Activated T-cell treated with anti-CD3 and anti-CD28 coated beads, Interleukin-2, amount 50 U/mL, for 4 hours (primary cell): ENCODE data around the gene DUSP16. TPM values are rescaled to one million over a fixed set of nuclear protein-coding genes. Genes with fewer than 3 reads are reported as not detected.
A peak's percentile ranks its signal among the peaks of the same experiment; 100 is the strongest.

Experiments
- ATAC-seq, 2 donors: fragments of 200-7000 bp; cut with Tn5 transposase; one replicate each; pipeline ENCODE4 v1.10.0; 2021
- DNase-seq: peaks from one replicate; pipeline ENCODE4 v3.0.0-alpha.2; 2020
- H3K27me3 Mint-ChIP-seq: one replicate; pipeline ENCODE4 v1.8.0; 2021; ENCODE audit warnings: low read depth, mixed read lengths
- H3K36me3 Mint-ChIP-seq: one replicate; pipeline ENCODE4 v1.8.0; 2022; ENCODE audit warnings: mixed read lengths; ENCODE audit not compliant: insufficient read depth
- H3K4me1 Mint-ChIP-seq: one replicate; pipeline ENCODE4 v1.8.0; 2021; ENCODE audit warnings: low read depth, mixed read lengths
- H3K4me3 Mint-ChIP-seq: one replicate; pipeline ENCODE4 v1.8.0; 2021; ENCODE audit warnings: mild to moderate bottlenecking, moderate library complexity, mixed read lengths
- H3K9me3 Mint-ChIP-seq: one replicate; pipeline ENCODE4 v1.8.0; 2021; ENCODE audit warnings: mixed read lengths
- total RNA-seq, 3 donors: library from RNA; stranded (reverse); gene quantifications; one replicate each; pipeline ENCODE4 v1.2.1, GENCODE V29; 2021

DUSP16 gene
- total RNA-seq, 3 donors from 2014 or later, result 24.0 to 40.8 (median 34.9) TPM

GRCh38 chr12:12543959-12544358 is 18.7 kb downstream of the DUSP16 start:
- Mint-ChIP-seq H3K4me3 (no peak overlapping the region), H3K9me3 (no peaks in the 10 kb centered on the region), H3K27me3 (no peaks in the 10 kb centered on the region), H3K36me3 (peaks cover 13% of the 10 kb centered on the region), H3K4me1 (peaks cover 32% of the 10 kb centered on the region)
- no peak for DNase-seq
- no peak for ATAC-seq

- no peak for DNase-seq
- Mint-ChIP-seq H3K9me3 (no peaks in the 10 kb centered on the region), H3K4me1 (peaks cover 30% of the 10 kb centered on the region), H3K4me3 (no peak overlapping the region), H3K27me3 (no peaks in the 10 kb centered on the region), H3K36me3 (peaks cover 14% of the 10 kb centered on the region)
- ATAC-seq, result no peak
Observed at GRCh38 chr12:12542964-12543363, 19.7 kb downstream of the DUSP16 start.

GRCh38 chr12:12542286-12542685 is 20.4 kb downstream of the DUSP16 start:
- Mint-ChIP-seq H3K4me1 (peaks cover 24% of the 10 kb centered on the region), H3K36me3 (peaks cover 14% of the 10 kb centered on the region), H3K9me3 (no peaks in the 10 kb centered on the region), H3K4me3 (no peak overlapping the region), H3K27me3 (no peaks in the 10 kb centered on the region)
- DNase-seq (no peak), ATAC-seq (no peak)

GRCh38 chr12:12541782-12542181 is 20.9 kb downstream of the DUSP16 start:
- H3K36me3 Mint-ChIP-seq, result peaks cover 14% of the 10 kb centered on the region
- no peaks in the 10 kb centered on the region for H3K27me3 Mint-ChIP-seq
- no peaks in the 10 kb centered on the region for H3K9me3 Mint-ChIP-seq
- peaks cover 24% of the 10 kb centered on the region for H3K4me1 Mint-ChIP-seq
- ATAC-seq (no peak), DNase-seq (no peak)
- H3K4me3 Mint-ChIP-seq, result no peak overlapping the region

GRCh38 chr12:12540261-12541013 is 22.2 kb downstream of the DUSP16 start:
- Mint-ChIP-seq H3K27me3 (no peaks in the 10 kb centered on the region), H3K4me1 (peaks cover 26% of the 10 kb centered on the region), H3K36me3 (peaks cover 14% of the 10 kb centered on the region), H3K4me3 (no peak overlapping the region), H3K9me3 (no peaks in the 10 kb centered on the region)
- DNase-seq (no peak), ATAC-seq (no peak)

- ATAC-seq, result no peak
- peaks cover 14% of the 10 kb centered on the region for H3K36me3 Mint-ChIP-seq
- no peaks in the 10 kb centered on the region for H3K27me3 Mint-ChIP-seq
- peaks cover 37% of the 10 kb centered on the region for H3K4me1 Mint-ChIP-seq
- H3K4me3 Mint-ChIP-seq, result no peak overlapping the region
- H3K9me3 Mint-ChIP-seq, result no peaks in the 10 kb centered on the region
- DNase-seq, result no peak
Observed at GRCh38 chr12:12539028-12539810, 23.4 kb downstream of the DUSP16 start.

- ATAC-seq (no peak), DNase-seq (no peak)
- no peak overlapping the region for H3K4me3 Mint-ChIP-seq
- H3K36me3 Mint-ChIP-seq, result peaks cover 14% of the 10 kb centered on the region
- H3K9me3 Mint-ChIP-seq, result no peaks in the 10 kb centered on the region
- H3K27me3 Mint-ChIP-seq, result no peaks in the 10 kb centered on the region
- peaks cover 40% of the 10 kb centered on the region for H3K4me1 Mint-ChIP-seq
Observed at GRCh38 chr12:12538535-12538934, 24.1 kb downstream of the DUSP16 start.

GRCh38 chr12:12537421-12537820 is 25.2 kb downstream of the DUSP16 start:
- Mint-ChIP-seq H3K36me3 (peaks cover 14% of the 10 kb centered on the region), H3K4me3 (no peak overlapping the region), H3K4me1 (peaks cover 38% of the 10 kb centered on the region), H3K27me3 (no peaks in the 10 kb centered on the region), H3K9me3 (no peaks in the 10 kb centered on the region)
- ATAC-seq, result no peak
- DNase-seq, result no peak

- Mint-ChIP-seq H3K9me3 (no peaks in the 10 kb centered on the region), H3K36me3 (peaks cover 7% of the 10 kb centered on the region), H3K27me3 (no peaks in the 10 kb centered on the region), H3K4me1 (peaks cover 30% of the 10 kb centered on the region), H3K4me3 (no peak overlapping the region)
- ATAC-seq (no peak), DNase-seq (no peak)
Observed at GRCh38 chr12:12534975-12535374, 27.7 kb downstream of the DUSP16 start.

GRCh38 chr12:12534166-12534866 is 28.3 kb downstream of the DUSP16 start:
- no peaks in the 10 kb centered on the region for H3K9me3 Mint-ChIP-seq
- peaks cover 37% of the 10 kb centered on the region for H3K4me1 Mint-ChIP-seq
- no peaks in the 10 kb centered on the region for H3K27me3 Mint-ChIP-seq
- DNase-seq (no peak), ATAC-seq (peak in 1 of 2 donors; percentile 27)
- no peak overlapping the region for H3K4me3 Mint-ChIP-seq
- peaks cover 11% of the 10 kb centered on the region for H3K36me3 Mint-ChIP-seq

GRCh38 chr12:12533238-12533829 is 29.3 kb downstream of the DUSP16 start:
- Mint-ChIP-seq H3K9me3 (no peaks in the 10 kb centered on the region), H3K36me3 (peaks cover 8% of the 10 kb centered on the region), H3K27me3 (no peaks in the 10 kb centered on the region), H3K4me3 (no peak overlapping the region), H3K4me1 (peaks cover 42% of the 10 kb centered on the region)
- DNase-seq (no peak), ATAC-seq (no peak)

GRCh38 chr12:12531194-12531593 is 31.5 kb downstream of the DUSP16 start:
- ATAC-seq, result no peak
- Mint-ChIP-seq H3K36me3 (peaks cover 10% of the 10 kb centered on the region), H3K4me1 (peaks cover 62% of the 10 kb centered on the region), H3K4me3 (no peak overlapping the region), H3K9me3 (no peaks in the 10 kb centered on the region), H3K27me3 (no peaks in the 10 kb centered on the region)
- no peak for DNase-seq

- Mint-ChIP-seq H3K9me3 (no peaks in the 10 kb centered on the region), H3K4me3 (no peak overlapping the region), H3K27me3 (no peaks in the 10 kb centered on the region), H3K36me3 (peaks cover 13% of the 10 kb centered on the region), H3K4me1 (peaks cover 59% of the 10 kb centered on the region)
- ATAC-seq (peak in 1 of 2 donors; percentile 41), DNase-seq (no peak)
Observed at GRCh38 chr12:12529783-12530421, 32.8 kb downstream of the DUSP16 start.
